Testis (tissue), 3 donors: ENCODE measurements around the gene GLRA1. TPM values are rescaled to one million over a fixed set of nuclear protein-coding genes. Genes with fewer than 3 reads are reported as not detected.

Source experiments
- DNase-seq: peaks from one replicate; pipeline ENCODE4 v3.0.0-alpha.2; 2019
- H3K27ac ChIP-seq, 2 donors: fragments of 200-600 bp; sonication (generic); one replicate each; pipeline ENCODE4 v1.5.1; 2019
- H3K27me3 ChIP-seq: fragments of 200-600 bp; sonication (generic); one replicate; pipeline ENCODE4 v1.5.1; 2019
- H3K36me3 ChIP-seq: fragments of 200-600 bp; sonication (generic); one replicate; pipeline ENCODE4 v1.5.1; 2017; ENCODE audit warnings: low read depth; ENCODE audit errors: missing control alignments
- H3K4me1 ChIP-seq: fragments of 200-600 bp; sonication (generic); one replicate; pipeline ENCODE4 v1.5.1; 2019
- H3K4me3 ChIP-seq, 2 donors: fragments of 200-600 bp; sonication (generic); one replicate each; pipeline ENCODE4 v1.5.1; 2017 to 2019
- H3K9me3 ChIP-seq: fragments of 200-600 bp; sonication (generic); one replicate; pipeline ENCODE4 v1.5.1; 2017
- POLR2A ChIP-seq: fragments of 450-650 bp; IDR thresholded peaks from one replicate; pipeline ENCODE4 v1.6.1; 2017; ENCODE audit warnings: antibody characterized with exemption, mild to moderate bottlenecking, moderate library complexity
- WGBS, 2 donors: methylation state at CpG; one replicate each; pipeline ENCODE4 v1.1.5; 2018; 5-methylcytosine and 5-hydroxymethylcytosine counted together
- intact Hi-C: fragments of 100-400 bp; cut with DNase I; formaldehyde crosslinking; loops from one replicate; pipeline ENCODE4 v1.15.1; 2023; ENCODE audit warnings: low total_unique reads
- polyA plus RNA-seq: library from polyadenylated mRNA; stranded (reverse); fragments of 350-450 nt; fragmentation: Illumina TruSeq; extraction: RNeasy Lipid Tissue Mini Kit (QIAGEN cat#74804); gene quantifications from one replicate; pipeline ENCODE4 v1.2.3, GENCODE V29; 2014; ENCODE audit warnings: low read depth, low replicate concordance; ENCODE audit not compliant: insufficient read depth
- total RNA-seq, 2 donors: library from RNA; depleted of rRNA; stranded (reverse); fragments of >200 nt; gene quantifications; one replicate each; pipeline ENCODE4 v1.2.3, GENCODE V29; 2016
- TF ChIP-seq, protein P1 (sequence below), 3 experiments: fragments of 450-650 bp in 2 of 3; fragments of 200-600 bp in 1 of 3; sonication (generic) in 1 of 3; IDR thresholded peaks; one replicate each; pipeline ENCODE4 v1.5.1; 2016 to 2019; ENCODE audit warnings: antibody characterized with exemption in 3 of 3, mild to moderate bottlenecking in 2 of 3, moderate library complexity in 1 of 3

The GLRA1 gene
- total and polyA plus RNA-seq, 3 donors from 2014 or later = not detected

- Histone ChIP-seq H3K4me1 (no peaks in the 10 kb centered on the region), H3K9me3 (no peaks in the 10 kb centered on the region), H3K4me3 (no peak overlapping the region), H3K27ac (no peak overlapping the region), H3K36me3 (no peaks in the 10 kb centered on the region), H3K27me3 (no peaks in the 10 kb centered on the region)
- no peak for TF ChIP-seq POLR2A
- TF ChIP-seq, protein P1, sequence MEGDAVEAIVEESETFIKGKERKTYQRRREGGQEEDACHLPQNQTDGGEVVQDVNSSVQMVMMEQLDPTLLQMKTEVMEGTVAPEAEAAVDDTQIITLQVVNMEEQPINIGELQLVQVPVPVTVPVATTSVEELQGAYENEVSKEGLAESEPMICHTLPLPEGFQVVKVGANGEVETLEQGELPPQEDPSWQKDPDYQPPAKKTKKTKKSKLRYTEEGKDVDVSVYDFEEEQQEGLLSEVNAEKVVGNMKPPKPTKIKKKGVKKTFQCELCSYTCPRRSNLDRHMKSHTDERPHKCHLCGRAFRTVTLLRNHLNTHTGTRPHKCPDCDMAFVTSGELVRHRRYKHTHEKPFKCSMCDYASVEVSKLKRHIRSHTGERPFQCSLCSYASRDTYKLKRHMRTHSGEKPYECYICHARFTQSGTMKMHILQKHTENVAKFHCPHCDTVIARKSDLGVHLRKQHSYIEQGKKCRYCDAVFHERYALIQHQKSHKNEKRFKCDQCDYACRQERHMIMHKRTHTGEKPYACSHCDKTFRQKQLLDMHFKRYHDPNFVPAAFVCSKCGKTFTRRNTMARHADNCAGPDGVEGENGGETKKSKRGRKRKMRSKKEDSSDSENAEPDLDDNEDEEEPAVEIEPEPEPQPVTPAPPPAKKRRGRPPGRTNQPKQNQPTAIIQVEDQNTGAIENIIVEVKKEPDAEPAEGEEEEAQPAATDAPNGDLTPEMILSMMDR (IDR thresholded peaks at IDR 0.05) = no peak
- intact Hi-C loops = no loop called here
- DNase-seq = no peak
- 74 to 84% methylated on average over 3 of the region's 3 CpGs for WGBS, 2 donors
These were observed 53.8 kb downstream of the GLRA1 start for GRCh38 chr5:151870820-151871219.

DNA sequence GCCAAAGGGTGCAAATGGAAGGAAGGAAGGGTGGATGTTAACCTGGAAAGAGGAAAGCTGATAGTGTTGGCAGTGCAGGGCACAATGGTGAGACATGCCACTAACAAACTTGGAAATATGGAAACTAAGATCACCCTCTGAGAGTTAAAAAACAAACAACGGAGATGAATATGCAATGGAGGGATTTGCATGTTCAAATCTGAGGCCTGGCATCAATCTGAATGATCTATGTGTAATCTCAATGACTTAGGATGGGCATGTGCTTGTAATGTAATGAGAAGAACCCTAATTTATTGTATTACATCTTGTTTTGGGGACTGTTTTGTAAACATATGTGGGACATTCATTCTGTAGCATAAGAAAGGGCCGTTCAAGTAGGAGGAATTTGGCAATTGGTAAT, 54.4 kb downstream of the GLRA1 start:
- H3K27ac ChIP-seq = no peak overlapping the region
- no peak for DNase-seq
- 91 to 93% methylated on average over 2 of the region's 2 CpGs for WGBS, 2 donors

DNA sequence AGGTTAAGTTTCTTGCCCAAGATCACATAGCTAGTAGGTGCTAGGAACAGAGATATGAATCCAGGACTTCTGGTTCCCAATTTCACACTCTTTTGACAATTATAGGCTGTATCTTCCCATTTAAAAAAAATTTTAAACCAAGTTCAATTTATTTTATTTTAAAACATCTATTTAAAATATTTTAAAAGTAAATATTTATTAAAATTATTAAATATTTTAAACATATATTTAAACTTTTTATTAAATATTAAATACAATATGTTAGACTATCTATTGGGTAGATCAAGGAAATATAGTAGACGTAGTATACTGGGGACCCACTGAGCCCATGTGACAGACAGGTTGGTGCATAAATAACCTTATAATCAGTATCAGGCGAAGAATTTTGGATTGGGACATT, 54.8 kb downstream of the GLRA1 start:
- Histone ChIP-seq H3K36me3 (no peaks in the 10 kb centered on the region), H3K9me3 (no peaks in the 10 kb centered on the region), H3K27ac (no peak overlapping the region), H3K27me3 (no peaks in the 10 kb centered on the region), H3K4me1 (no peaks in the 10 kb centered on the region), H3K4me3 (no peak overlapping the region)
- intact Hi-C loops = no loop called here
- no peak for DNase-seq
- WGBS, 2 donors = 90 to 92% methylated on average over 2 of the region's 2 CpGs
- TF ChIP-seq, protein P1 (IDR thresholded peaks at IDR 0.05) = no peak
- no peak for TF ChIP-seq POLR2A

More for the DNA sequence above, 54.4 kb downstream of the GLRA1 start:
- no peaks in the 10 kb centered on the region for H3K9me3 ChIP-seq
- no peaks in the 10 kb centered on the region for H3K27me3 ChIP-seq
- intact Hi-C loops = no loop called here
- TF ChIP-seq, protein P1 (IDR thresholded peaks at IDR 0.05) = no peak
- no peak for TF ChIP-seq POLR2A
- no peaks in the 10 kb centered on the region for H3K36me3 ChIP-seq
- no peaks in the 10 kb centered on the region for H3K4me1 ChIP-seq
- no peak overlapping the region for H3K4me3 ChIP-seq

GRCh38 chr5:151868451-151868850, 56.2 kb downstream of the GLRA1 start:
- no peak overlapping the region for H3K27ac ChIP-seq
- no peaks in the 10 kb centered on the region for H3K9me3 ChIP-seq
- no peak for DNase-seq
- WGBS, 2 donors = 82 to 83% methylated on average over 4 of the region's 4 CpGs
- no peak overlapping the region for H3K4me3 ChIP-seq
- TF ChIP-seq POLR2A = no peak
- TF ChIP-seq, protein P1 (IDR thresholded peaks at IDR 0.05) = no peak
- H3K36me3 ChIP-seq = no peaks in the 10 kb centered on the region
- intact Hi-C loops = no loop called here
- no peaks in the 10 kb centered on the region for H3K4me1 ChIP-seq
- no peaks in the 10 kb centered on the region for H3K27me3 ChIP-seq

- H3K36me3 ChIP-seq = no peaks in the 10 kb centered on the region
- 79 to 81% methylated on average over 7 of the region's 7 CpGs for WGBS, 2 donors
- no peak for TF ChIP-seq POLR2A
- TF ChIP-seq, protein P1 (IDR thresholded peaks at IDR 0.05) = no peak
These were observed 60.4 kb downstream of the GLRA1 start for GRCh38 chr5:151864061-151864748.

More at GRCh38 chr5:151864061-151864748, 60.4 kb downstream of the GLRA1 start:
- no peak overlapping the region for H3K4me3 ChIP-seq
- no peaks in the 10 kb centered on the region for H3K4me1 ChIP-seq
- no peaks in the 10 kb centered on the region for H3K27me3 ChIP-seq
- no peaks in the 10 kb centered on the region for H3K9me3 ChIP-seq
- no peak for DNase-seq
- intact Hi-C loops = no loop called here
- no peak overlapping the region for H3K27ac ChIP-seq
